T-helper 9 cell (primary cell): Measurements from ENCODE around the gene TTC23.

Experiments
- DNase-seq: peaks from one replicate; pipeline ENCODE4 v3.0.0-alpha.2; 2020

The TTC23 gene

GRCh38 chr15:99100245-99101173 is 148.9 kb downstream of the TTC23 start:
- DNase-seq: peak; percentile 35

- no peak for DNase-seq
Measured at GRCh38 chr15:99099661-99100060, 149.7 kb downstream of the TTC23 start.

- no peak for DNase-seq
Measured at GRCh38 chr15:99098991-99099390, 150.4 kb downstream of the TTC23 start.

- no peak for DNase-seq
Measured at GRCh38 chr15:99098426-99098825, 151.0 kb downstream of the TTC23 start.

GRCh38 chr15:99097441-99098410 is 151.7 kb downstream of the TTC23 start:
- no peak for DNase-seq

GRCh38 chr15:99096894-99097426 is 152.4 kb downstream of the TTC23 start:
- no peak for DNase-seq

- no peak for DNase-seq
Measured at GRCh38 chr15:99096173-99096893, 153.0 kb downstream of the TTC23 start.

- no peak for DNase-seq
Measured at GRCh38 chr15:99095626-99096025, 153.8 kb downstream of the TTC23 start.

GRCh38 chr15:99092554-99093172 is 156.7 kb downstream of the TTC23 start:
- DNase-seq: no peak

- DNase-seq: no peak
Measured at GRCh38 chr15:99090938-99091337, 158.4 kb downstream of the TTC23 start.

GRCh38 chr15:99090011-99090699 is 159.2 kb downstream of the TTC23 start:
- DNase-seq: no peak

- DNase-seq: no peak
Measured at GRCh38 chr15:99087405-99087943, 161.9 kb downstream of the TTC23 start.

GRCh38 chr15:99086327-99086667 is 163.1 kb downstream of the TTC23 start:
- DNase-seq: no peak
